Measurements from ENCODE around the gene ARHGAP24. TPM values are rescaled to one million over a fixed set of nuclear protein-coding genes. Genes with fewer than 3 reads are reported as not detected.

The ARHGAP24 gene
- total and polyA plus RNA-seq, 10 of the 15 experiments (the other 5 are each of a cell fraction or from before 2014, with no cell fraction given): 0.10 to 4.2 (median 0.52) TPM

- TF ChIP-seq ZBTB4 (CRISPR knock-in tag; IDR thresholded peaks at IDR 0.05) (no peak), KLF5 (IDR thresholded peaks at IDR 0.05; ENCODE audit: partially characterized antibody) (no peak), CBFB (IDR thresholded peaks at IDR 0.05; ENCODE audit: low read depth) (no peak), ESRRA (IDR thresholded peaks at IDR 0.05; ENCODE audit: low read length) (no peak), USF2 (IDR thresholded peaks at IDR 0.05; ENCODE audit: borderline replicate concordance, low read depth, low read length) (no peak), SP1 (IDR thresholded peaks at IDR 0.05; ENCODE audit: low read depth, low read length) (no peak), E2F8 (IDR thresholded peaks at IDR 0.05; ENCODE audit: low read depth, partially characterized antibody) (no peak), NR2F1 (conservative IDR thresholded peaks at IDR 0.05) (no peak), RELB (IDR thresholded peaks at IDR 0.05; ENCODE audit: low read depth) (no peak), SMAD1 (IDR thresholded peaks at IDR 0.05; ENCODE audit: low read depth, partially characterized antibody) (no peak), IKZF1 (conservative IDR thresholded peaks at IDR 0.05) (no peak), TCF7 (IDR thresholded peaks at IDR 0.05; ENCODE audit: borderline replicate concordance) (no peak)
These were observed 782 bp downstream of the ARHGAP24 start (continued) for GRCh38 chr4:85475631-85476233.
